GM10266 (cell line): ENCODE data around the gene ATP11A.

Experiments
- DNase-seq: peaks from one replicate; pipeline ENCODE4 v3.0.0; 2012; ENCODE audit errors: extremely low spot score
- CTCF ChIP-seq: IDR thresholded peaks from 2 replicates; pipeline ENCODE4 v1.5.1; 2012; ENCODE audit warnings: mild to moderate bottlenecking, low read depth; ENCODE audit not compliant: control insufficient read depth, insufficient read depth; ENCODE audit errors: missing control alignments

ATP11A gene

GRCh38 chr13:112843392-112844111 lies 153.7 kb downstream of the ATP11A start:
- no peak for DNase-seq
- TF ChIP-seq CTCF: no peak

- no peak for TF ChIP-seq CTCF
- no peak for DNase-seq
Observed at GRCh38 chr13:112844411-112844810, 154.6 kb downstream of the ATP11A start.

GRCh38 chr13:112844879-112845278 lies 155.0 kb downstream of the ATP11A start:
- TF ChIP-seq CTCF: no peak
- no peak for DNase-seq

DNA sequence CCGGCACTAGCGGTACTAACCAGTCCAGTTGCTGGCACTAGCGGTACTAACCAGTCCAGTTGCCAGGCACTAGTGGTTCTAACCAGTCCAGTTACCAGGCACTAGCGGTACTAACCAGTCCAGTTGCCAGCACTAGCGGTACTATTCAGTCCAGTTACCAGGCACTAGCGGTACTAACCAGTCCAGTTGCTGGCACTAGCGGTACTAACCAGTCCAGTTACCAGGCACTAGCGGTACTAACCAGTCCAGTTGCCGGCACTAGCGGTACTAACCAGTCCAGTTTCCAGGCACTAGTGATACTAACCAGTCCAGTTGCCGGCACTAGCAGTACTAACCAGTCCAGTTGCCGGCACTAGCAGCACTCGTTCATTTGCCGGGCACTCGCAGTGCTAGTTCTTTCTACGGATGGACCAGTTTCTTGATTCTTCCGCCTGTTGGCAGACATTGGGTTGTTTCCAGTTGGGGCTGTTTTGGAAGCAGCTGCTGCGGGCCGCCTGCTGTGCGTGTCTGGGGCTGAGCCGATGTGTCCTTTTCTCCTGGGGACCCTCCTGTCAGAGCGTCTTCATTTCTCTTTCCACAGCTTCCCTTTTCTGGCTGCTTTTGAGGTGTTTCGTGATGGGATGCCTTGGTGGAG lies 155.8 kb downstream of the ATP11A start:
- DNase-seq: no peak
- TF ChIP-seq CTCF: no peak

DNA sequence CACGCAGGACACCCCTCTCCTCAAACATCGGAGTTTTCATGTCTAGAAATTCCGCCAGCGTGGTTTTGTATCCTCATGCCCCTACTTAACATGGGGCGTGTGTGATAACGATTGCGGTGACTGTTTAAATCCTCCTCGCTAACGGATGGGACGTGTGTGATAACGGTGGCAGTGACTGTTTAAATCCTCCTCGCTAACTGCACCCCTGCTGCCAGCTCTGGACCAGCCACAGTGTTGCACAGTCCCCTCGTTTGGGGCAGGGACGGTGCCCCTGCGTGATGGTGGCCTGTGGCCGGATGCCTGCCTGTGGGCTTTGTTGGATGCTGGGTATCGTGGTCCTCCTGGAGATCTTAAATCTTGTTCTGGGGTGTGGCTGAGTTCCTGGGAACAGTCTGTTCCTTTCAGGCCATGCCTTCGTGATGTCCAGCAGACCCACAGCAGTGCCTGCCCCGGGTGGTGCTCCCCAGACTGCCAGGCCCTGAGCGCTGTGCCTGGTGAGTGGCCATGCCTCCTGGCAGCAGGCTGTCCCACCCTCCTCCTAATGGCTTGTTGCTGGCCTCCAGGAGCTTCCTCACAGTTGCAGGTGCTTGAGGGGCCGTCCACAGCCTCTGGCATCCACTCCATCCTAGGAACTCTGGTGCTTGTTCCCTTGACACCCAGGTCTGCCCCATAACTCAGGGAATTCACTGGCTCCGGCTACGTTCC lies 156.7 kb downstream of the ATP11A start:
- no peak for DNase-seq
- TF ChIP-seq CTCF: no peak

- no peak for DNase-seq
Observed at GRCh38 chr13:112849500-112849899, 159.7 kb downstream of the ATP11A start.

More at GRCh38 chr13:112849500-112849899, 159.7 kb downstream of the ATP11A start:
- TF ChIP-seq CTCF: no peak
